ENCODE results near the gene GRIK4. TPM values are rescaled to one million over a fixed set of nuclear protein-coding genes. Genes with fewer than 3 reads are reported as not detected.

Gene GRIK4
- total and polyA plus RNA-seq, 9 of the 15 experiments (the other 6 are each of a cell fraction or from before 2014, with no cell fraction given): not detected

- TF ChIP-seq ESRRB (CRISPR knock-in tag; IDR thresholded peaks at IDR 0.05; ENCODE audit: borderline replicate concordance): no peak
These were observed 201.7 kb downstream of the GRIK4 start (continued) for GRCh38 chr11:120713296-120713695.

- POLR2A ChIA-PET: no interaction called here
- in situ Hi-C loops (cut with MboI) (no loop called here), intact Hi-C loops (cut with micrococcal nuclease) (no loop called here)
- no TSS peak for BruUV-seq (replicated peaks)
- TF ChIP-seq JUND (IDR thresholded peaks at IDR 0.05; ENCODE audit: borderline replicate concordance, low read depth, low read length) (no peak), JUND (tag; IDR thresholded peaks at IDR 0.05; ENCODE audit: borderline replicate concordance, low read depth, low read length) (no peak), ETV6 (IDR thresholded peaks at IDR 0.05; ENCODE audit: borderline replicate concordance in 1 of 2, low read depth in 2 of 2, low read length in 1 of 2) (no peak), ETV6 (CRISPR knock-in tag; IDR thresholded peaks at IDR 0.05; ENCODE audit: borderline replicate concordance) (no peak), ZNF224 (CRISPR knock-in tag; IDR thresholded peaks at IDR 0.05) (no peak), MLX (CRISPR knock-in tag; conservative IDR thresholded peaks at IDR 0.05) (no peak), ZBTB43 (CRISPR knock-in tag; IDR thresholded peaks at IDR 0.05) (no peak), HNRNPUL1 (IDR thresholded peaks at IDR 0.05; ENCODE audit: low read length) (no peak)
- Histone ChIP-seq H3K36me3 (ENCODE audit: control insufficient read depth, insufficient read depth, low read length) (no peaks in the 10 kb centered on the region), H3K4me2 (ENCODE audit: insufficient read depth, low read length) (no peak overlapping the region), H3K9ac (ENCODE audit: insufficient read depth in 1 of 2, low read depth in 2 of 2, low read length in 2 of 2) (no peak overlapping the region), H4K20me1 (replicated peaks; ENCODE audit: control insufficient read depth, insufficient read depth, low read length) (no peaks in the 10 kb centered on the region), H3K79me2 (ENCODE audit: control insufficient read depth, insufficient read depth, low read length) (no peaks in the 10 kb centered on the region), H3K27ac (ENCODE audit: extremely low read depth, low read depth, low read length) (no peak overlapping the region), H2AFZ (ENCODE audit: low read depth, low read length) (no peak overlapping the region), H3K9me3 (replicated peaks; ENCODE audit: control insufficient read depth, insufficient read depth, low read depth, low read length) (no peaks in the 10 kb centered on the region), H3K9me1 (ENCODE audit: control insufficient read depth, insufficient read depth, low read length) (no peaks in the 10 kb centered on the region), H3K4me3 (no peak overlapping the region), H3K27me3 (ENCODE audit: control insufficient read depth in 2 of 2, insufficient read depth in 2 of 2, low read length in 2 of 2) (peaks cover 17 to 38% of the 10 kb centered on the region in 2 experiments; a peak in 4 of 5 replicates), H3K4me1 (replicated peaks in 1 of 2; ENCODE audit: control insufficient read depth in 2 of 2, insufficient read depth in 2 of 2, low read length in 2 of 2) (no peaks in the 10 kb centered on the region)
- CTCF ChIA-PET (ENCODE audit: low intra/inter-chr PET ratio): no interaction called here
- DNase-seq (ENCODE audit: extremely low read depth in 1 of 4, low spot score in 3 of 4) (no peak), ATAC-seq (no peak), FAIRE-seq (no peak)
- WGBS (ENCODE audit: insufficient coverage, low coverage, missing lambda C conversion rate): 0% methylated on average over 3 of the region's 3 CpGs
These were observed 202.9 kb downstream of the GRIK4 start for GRCh38 chr11:120714438-120714837.

Data from K562 (cell line).